ENCODE data around the gene ATG14.

The ATG14 gene

DNA sequence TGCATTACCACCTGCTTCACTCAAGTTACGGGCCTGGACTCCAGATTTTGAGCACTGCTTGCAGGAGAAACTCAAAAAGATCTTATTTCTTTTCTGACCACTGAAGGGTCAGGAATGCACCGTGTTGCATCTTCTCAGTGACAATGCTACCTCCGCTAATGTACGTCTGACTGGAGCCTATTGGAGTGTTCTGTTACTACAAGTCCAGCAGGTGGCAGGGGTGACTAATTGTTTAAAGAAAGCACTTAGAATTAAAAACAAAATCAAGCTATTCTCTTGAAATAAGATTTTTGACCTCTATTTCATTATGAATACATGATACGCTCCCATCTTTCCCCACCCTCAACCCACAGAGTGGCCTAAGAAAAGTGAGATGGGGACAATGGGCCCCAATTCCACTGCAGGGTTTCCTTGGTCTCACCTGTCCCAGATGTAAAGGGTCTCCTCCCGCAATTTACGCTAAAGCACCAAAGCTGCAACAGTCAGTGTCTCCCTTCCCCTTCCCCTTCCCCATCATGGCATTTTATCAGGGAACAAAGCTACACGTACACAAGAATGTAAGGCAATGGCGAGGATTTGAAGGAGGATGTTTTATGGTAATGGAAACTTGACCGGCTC lies 26.5 kb upstream of the ATG14 start:
- DNase-seq (ENCODE audit: low read depth) = peak; percentile 49
- TF ChIP-seq POLR2A (IDR thresholded peaks at IDR 0.05; ENCODE audit: extremely low read depth, insufficient read length) (no peak), MYC (IDR thresholded peaks at IDR 0.05; ENCODE audit: low read depth, low read length) (no peak)
- TF ChIP-seq, protein P1, sequence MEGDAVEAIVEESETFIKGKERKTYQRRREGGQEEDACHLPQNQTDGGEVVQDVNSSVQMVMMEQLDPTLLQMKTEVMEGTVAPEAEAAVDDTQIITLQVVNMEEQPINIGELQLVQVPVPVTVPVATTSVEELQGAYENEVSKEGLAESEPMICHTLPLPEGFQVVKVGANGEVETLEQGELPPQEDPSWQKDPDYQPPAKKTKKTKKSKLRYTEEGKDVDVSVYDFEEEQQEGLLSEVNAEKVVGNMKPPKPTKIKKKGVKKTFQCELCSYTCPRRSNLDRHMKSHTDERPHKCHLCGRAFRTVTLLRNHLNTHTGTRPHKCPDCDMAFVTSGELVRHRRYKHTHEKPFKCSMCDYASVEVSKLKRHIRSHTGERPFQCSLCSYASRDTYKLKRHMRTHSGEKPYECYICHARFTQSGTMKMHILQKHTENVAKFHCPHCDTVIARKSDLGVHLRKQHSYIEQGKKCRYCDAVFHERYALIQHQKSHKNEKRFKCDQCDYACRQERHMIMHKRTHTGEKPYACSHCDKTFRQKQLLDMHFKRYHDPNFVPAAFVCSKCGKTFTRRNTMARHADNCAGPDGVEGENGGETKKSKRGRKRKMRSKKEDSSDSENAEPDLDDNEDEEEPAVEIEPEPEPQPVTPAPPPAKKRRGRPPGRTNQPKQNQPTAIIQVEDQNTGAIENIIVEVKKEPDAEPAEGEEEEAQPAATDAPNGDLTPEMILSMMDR (IDR thresholded peaks at IDR 0.05; ENCODE audit: low read depth, low read length) = no peak
- TF ChIP-seq, protein P2, sequence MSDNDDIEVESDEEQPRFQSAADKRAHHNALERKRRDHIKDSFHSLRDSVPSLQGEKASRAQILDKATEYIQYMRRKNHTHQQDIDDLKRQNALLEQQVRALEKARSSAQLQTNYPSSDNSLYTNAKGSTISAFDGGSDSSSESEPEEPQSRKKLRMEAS (IDR thresholded peaks at IDR 0.05; ENCODE audit: low read depth, low read length) = no peak
- no peak overlapping the region for H3K4me3 ChIP-seq (ENCODE audit: low read depth, low read length)

DNA sequence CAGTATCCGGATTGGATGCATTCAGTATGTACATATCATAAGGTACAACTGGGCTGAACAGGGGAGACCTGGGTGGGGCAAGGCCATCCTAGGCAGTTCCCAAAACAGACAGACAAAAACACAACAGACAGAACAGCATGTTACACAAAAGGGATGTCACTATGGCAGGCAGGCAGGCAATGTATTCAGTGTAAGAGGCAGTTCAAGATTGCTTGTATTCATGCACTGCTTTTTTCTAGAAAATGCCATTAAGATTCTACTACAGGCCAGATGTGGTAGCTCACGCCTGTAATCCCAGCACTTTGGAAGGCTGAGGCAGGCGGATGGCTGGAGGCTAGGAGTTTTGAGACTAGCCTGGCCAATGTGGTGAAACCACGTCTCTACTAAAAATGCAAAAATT lies 25.3 kb upstream of the ATG14 start:
- no peak overlapping the region for H3K4me3 ChIP-seq (ENCODE audit: low read depth, low read length)
- DNase-seq (ENCODE audit: low read depth) = no peak
- TF ChIP-seq, protein P1 (IDR thresholded peaks at IDR 0.05; ENCODE audit: low read depth, low read length) = no peak
- TF ChIP-seq, protein P2 (IDR thresholded peaks at IDR 0.05; ENCODE audit: low read depth, low read length) = no peak

DNA sequence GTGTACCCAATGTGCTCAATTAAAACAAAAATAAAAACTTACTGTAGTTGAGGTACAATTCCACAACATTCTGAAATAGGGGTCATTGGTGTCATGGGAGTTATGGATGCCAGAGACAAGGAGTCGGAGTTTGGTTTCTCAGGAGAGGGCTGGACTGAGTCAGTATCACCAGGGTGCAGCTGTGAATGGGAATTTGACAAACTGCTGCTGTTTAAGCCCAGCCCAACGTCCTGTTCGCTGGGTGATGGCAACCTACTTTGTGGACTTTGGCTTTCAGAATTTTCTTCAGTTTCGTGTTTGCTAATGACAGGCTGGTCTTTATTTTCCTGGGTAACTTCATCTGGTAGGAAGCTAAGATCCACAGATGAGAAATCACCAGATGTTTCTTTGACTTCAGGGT lies 24.9 kb upstream of the ATG14 start:
- no peak overlapping the region for H3K4me3 ChIP-seq (ENCODE audit: low read depth, low read length)
- TF ChIP-seq, protein P1 (IDR thresholded peaks at IDR 0.05; ENCODE audit: low read depth, low read length) = no peak
- DNase-seq (ENCODE audit: low read depth) = no peak

DNA sequence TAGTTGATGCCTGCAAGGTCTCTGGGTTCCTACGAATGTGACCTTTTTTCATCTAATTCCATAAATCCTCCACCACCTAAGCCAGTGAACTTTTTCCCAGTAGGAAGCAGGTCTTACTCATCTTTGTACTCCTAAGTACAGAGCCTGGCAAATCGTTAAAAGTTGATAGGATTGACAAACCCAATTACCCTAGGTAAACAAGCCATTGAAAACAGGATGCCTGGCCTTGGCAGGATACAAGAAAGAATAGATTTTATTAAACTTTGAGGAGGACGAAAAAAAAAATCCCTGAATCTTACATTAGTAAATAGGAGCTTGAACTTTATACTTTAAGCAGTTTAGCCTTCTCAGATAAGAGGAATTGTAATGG lies 23.2 kb upstream of the ATG14 start:
- no peak overlapping the region for H3K4me3 ChIP-seq (ENCODE audit: low read depth, low read length)
- no peak for DNase-seq (ENCODE audit: low read depth)
- TF ChIP-seq, protein P2 (IDR thresholded peaks at IDR 0.05; ENCODE audit: low read depth, low read length) = no peak
- TF ChIP-seq, protein P1 (IDR thresholded peaks at IDR 0.05; ENCODE audit: low read depth, low read length) = no peak
- TF ChIP-seq POLR2A (IDR thresholded peaks at IDR 0.05; ENCODE audit: extremely low read depth, insufficient read length) = no peak
- no peak for TF ChIP-seq MYC (IDR thresholded peaks at IDR 0.05; ENCODE audit: low read depth, low read length)

DNA sequence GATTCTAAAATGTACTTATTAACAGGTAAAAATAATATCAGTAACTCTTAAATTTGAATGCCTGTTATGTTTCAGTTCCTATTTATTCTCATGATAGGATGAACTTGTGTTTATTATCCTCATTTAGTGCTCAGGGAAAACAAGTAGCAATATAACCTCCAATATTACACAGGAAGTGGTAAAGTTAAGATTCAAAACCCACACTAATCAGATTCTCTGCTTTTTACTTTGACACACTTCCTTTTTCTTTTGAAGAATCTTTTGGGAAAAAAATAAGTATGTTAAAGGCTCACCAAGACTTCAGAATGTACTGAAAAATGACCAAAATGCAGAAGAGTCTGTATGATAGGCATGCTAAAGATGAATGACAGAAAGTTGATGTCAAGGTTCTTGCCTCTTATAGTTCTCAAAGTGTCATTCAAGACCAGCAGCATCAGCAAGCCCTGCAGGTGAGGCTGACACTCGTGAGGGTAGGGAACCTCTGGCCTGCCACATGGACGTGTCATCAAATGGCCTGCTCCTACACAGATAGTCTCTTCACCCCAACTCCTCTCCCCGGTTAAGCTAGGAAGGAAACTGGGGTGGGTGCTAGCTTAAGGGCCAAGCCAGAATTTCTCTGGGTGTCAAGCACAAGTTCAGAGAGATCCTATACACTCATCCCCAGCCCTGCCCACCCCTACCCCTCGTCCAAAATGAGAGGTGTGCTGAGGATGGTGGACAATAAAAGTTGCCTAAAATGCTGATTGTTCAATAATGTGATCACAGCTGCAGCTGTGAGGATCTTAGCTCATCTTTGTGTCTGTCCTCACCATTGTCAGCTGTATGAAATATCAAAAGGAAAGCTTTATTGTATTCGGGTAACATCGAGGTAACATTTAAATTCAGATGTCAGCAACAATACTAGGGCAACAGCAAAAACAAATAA lies 22.5 kb upstream of the ATG14 start:
- TF ChIP-seq, protein P2 (IDR thresholded peaks at IDR 0.05; ENCODE audit: low read depth, low read length) = no peak
- no peak for TF ChIP-seq POLR2A (IDR thresholded peaks at IDR 0.05; ENCODE audit: extremely low read depth, insufficient read length)
- DNase-seq (ENCODE audit: low read depth) = no peak
- no peak overlapping the region for H3K4me3 ChIP-seq (ENCODE audit: low read depth, low read length)

DNA sequence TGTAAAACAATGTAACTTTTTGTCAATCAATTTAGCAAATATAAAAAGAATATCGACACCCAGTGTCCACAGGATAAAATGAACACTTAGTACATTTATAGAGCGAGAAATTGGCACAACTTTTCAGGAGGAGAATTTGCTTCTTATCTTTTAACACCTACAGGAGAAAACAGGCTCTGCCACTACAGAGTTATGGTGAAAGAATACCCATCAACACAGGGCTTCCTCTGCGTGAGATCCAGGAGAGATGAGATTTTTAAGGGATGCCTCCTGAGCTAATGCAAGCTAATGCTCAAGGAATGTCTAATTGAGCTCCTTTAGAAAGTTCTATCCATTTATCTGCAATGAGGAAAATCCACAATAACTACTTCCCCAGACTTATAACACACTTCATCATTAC lies 21.0 kb upstream of the ATG14 start:
- H3K4me3 ChIP-seq (ENCODE audit: low read depth, low read length) = no peak overlapping the region
- DNase-seq (ENCODE audit: low read depth) = no peak
- TF ChIP-seq POLR2A (IDR thresholded peaks at IDR 0.05; ENCODE audit: extremely low read depth, insufficient read length) (no peak), MYC (IDR thresholded peaks at IDR 0.05; ENCODE audit: low read depth, low read length) (no peak)
- TF ChIP-seq, protein P2 (IDR thresholded peaks at IDR 0.05; ENCODE audit: low read depth, low read length) = no peak
- TF ChIP-seq, protein P1 (IDR thresholded peaks at IDR 0.05; ENCODE audit: low read depth, low read length) = no peak

Data from NB4 (cell line).